Esophagus muscularis mucosa (tissue), 3 donors: ENCODE results near the gene THEM5.

ENCODE experiments used
- CTCF ChIP-seq, 3 experiments: fragments of 200-600 bp in 2 of 3; fragments of 450-650 bp in 1 of 3; sonication (generic) in 2 of 3; IDR thresholded peaks; one replicate each; pipeline ENCODE4 v1.5.1; 2017 to 2019; ENCODE audit warnings: antibody characterized with exemption in 3 of 3, mild to moderate bottlenecking in 2 of 3, moderate library complexity in 1 of 3
- POLR2A ChIP-seq: fragments of 450-650 bp; IDR thresholded peaks from one replicate; pipeline ENCODE4 v1.6.1; 2017; ENCODE audit warnings: antibody characterized with exemption, moderate library complexity, mild to moderate bottlenecking, low read depth

GRCh38 chr1:151835596-151835995 is 17.9 kb downstream of the THEM5 start:
- no peak for TF ChIP-seq POLR2A
- TF ChIP-seq CTCF (IDR thresholded peaks at IDR 0.05): no peak
